Activated CD4-positive, alpha-beta T cell treated with anti-CD3 and anti-CD28 coated beads, Interleukin-2, amount 50 U/mL, for 16 hours (primary cell): Measurements from ENCODE around the gene MED16.
"Not testable (repeated sequence)": the region's sequence is repeated elsewhere in the genome, so short reads cannot be mapped to it uniquely, and the experiment has no call there.

Experiments used
- DNase-seq: peaks from one replicate; pipeline ENCODE4 v3.0.0-alpha.2; 2020

MED16 gene

GRCh38 chr19:850221-850978 is 42.6 kb downstream of the MED16 start:
- no peak for DNase-seq

GRCh38 chr19:849195-849594 is 43.8 kb downstream of the MED16 start:
- DNase-seq = not testable (repeated sequence)

- no peak for DNase-seq
These were observed 44.5 kb downstream of the MED16 start for GRCh38 chr19:848386-848921.

GRCh38 chr19:845707-846521 is 47.1 kb downstream of the MED16 start:
- DNase-seq = no peak

- DNase-seq = no peak
These were observed 48.4 kb downstream of the MED16 start for GRCh38 chr19:844546-844971.

- no peak for DNase-seq
These were observed 49.0 kb downstream of the MED16 start for GRCh38 chr19:843836-844545.

- no peak for DNase-seq
These were observed 49.7 kb downstream of the MED16 start for GRCh38 chr19:843180-843835.

- not testable (repeated sequence) for DNase-seq
These were observed 50.2 kb downstream of the MED16 start for GRCh38 chr19:842802-843179.

- no peak for DNase-seq
These were observed 52.3 kb downstream of the MED16 start, which contains the start of gene PRTN3 for GRCh38 chr19:840519-841206. TSS of gene PRTN3 (plus strand) at chr19:840999. CDS start at chr19:841009, 10 bp downstream.

GRCh38 chr19:835210-835810 is 57.7 kb downstream of the MED16 start:
- DNase-seq = no peak

GRCh38 chr19:834216-834615 is 58.8 kb downstream of the MED16 start:
- DNase-seq = no peak

GRCh38 chr19:831407-832369 is 61.3 kb downstream of the MED16 start:
- DNase-seq = no peak

GRCh38 chr19:829129-829758 is 63.7 kb downstream of the MED16 start:
- no peak for DNase-seq

GRCh38 chr19:827710-828321 is 65.2 kb downstream of the MED16 start, which contains the start of gene AZU1:
TSS of gene AZU1 (plus strand) at chr19:827837. CDS start at chr19:827847, 10 bp downstream.
- no peak for DNase-seq

GRCh38 chr19:827314-827709 is 65.7 kb downstream of the MED16 start:
- no peak for DNase-seq

- DNase-seq = no peak
These were observed 66.9 kb downstream of the MED16 start for GRCh38 chr19:825897-826644.

- DNase-seq = no peak
These were observed 68.1 kb downstream of the MED16 start for GRCh38 chr19:824885-825284.

- no peak for DNase-seq
These were observed 69.3 kb downstream of the MED16 start for GRCh38 chr19:823565-824121.
